ENCODE measurements around the gene THOC2. TPM values are rescaled to one million over a fixed set of nuclear protein-coding genes. Genes with fewer than 3 reads are reported as not detected.

Gene THOC2
- total and polyA plus RNA-seq, 3 donors from 2014 or later: 14.4 to 103 (median 80.5) TPM

DNA sequence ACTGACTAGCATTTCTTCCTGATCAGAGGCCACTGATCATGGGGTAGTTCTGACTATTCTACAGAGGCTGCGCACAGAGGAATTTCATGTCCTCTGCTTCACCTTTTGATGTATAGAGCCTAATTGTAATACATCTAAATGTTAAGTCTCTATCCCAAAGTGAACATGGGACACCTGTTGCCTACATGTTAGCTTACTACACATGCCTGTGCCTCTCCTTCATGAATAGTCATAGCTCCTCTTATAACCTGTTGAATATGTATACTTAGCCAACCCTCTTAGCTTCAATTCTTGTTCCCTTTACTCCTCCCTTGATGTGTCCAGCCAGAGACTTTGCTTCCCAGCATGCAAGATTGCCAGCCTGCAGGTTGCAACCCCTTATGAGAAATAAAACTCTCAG is 9.6 kb upstream of the THOC2 start:
- no peak for DNase-seq
- intact Hi-C loops (cut with DNase I; ENCODE audit: low total_unique reads): no loop called here
- Histone ChIP-seq H3K4me1 (no peaks in the 10 kb centered on the region), H3K36me3 (ENCODE audit: low read depth, missing control alignments) (no peaks in the 10 kb centered on the region), H3K27me3 (no peaks in the 10 kb centered on the region), H3K4me3 (no peak overlapping the region), H3K27ac (no peak overlapping the region), H3K9me3 (no peaks in the 10 kb centered on the region)
- TF ChIP-seq POLR2A (IDR thresholded peaks at IDR 0.05): no peak
- TF ChIP-seq, protein P1, sequence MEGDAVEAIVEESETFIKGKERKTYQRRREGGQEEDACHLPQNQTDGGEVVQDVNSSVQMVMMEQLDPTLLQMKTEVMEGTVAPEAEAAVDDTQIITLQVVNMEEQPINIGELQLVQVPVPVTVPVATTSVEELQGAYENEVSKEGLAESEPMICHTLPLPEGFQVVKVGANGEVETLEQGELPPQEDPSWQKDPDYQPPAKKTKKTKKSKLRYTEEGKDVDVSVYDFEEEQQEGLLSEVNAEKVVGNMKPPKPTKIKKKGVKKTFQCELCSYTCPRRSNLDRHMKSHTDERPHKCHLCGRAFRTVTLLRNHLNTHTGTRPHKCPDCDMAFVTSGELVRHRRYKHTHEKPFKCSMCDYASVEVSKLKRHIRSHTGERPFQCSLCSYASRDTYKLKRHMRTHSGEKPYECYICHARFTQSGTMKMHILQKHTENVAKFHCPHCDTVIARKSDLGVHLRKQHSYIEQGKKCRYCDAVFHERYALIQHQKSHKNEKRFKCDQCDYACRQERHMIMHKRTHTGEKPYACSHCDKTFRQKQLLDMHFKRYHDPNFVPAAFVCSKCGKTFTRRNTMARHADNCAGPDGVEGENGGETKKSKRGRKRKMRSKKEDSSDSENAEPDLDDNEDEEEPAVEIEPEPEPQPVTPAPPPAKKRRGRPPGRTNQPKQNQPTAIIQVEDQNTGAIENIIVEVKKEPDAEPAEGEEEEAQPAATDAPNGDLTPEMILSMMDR (IDR thresholded peaks at IDR 0.05): no peak
- 93% methylated on average over 1 of the region's 1 CpG; no CpG with 5 or more reads in 1 of the 2 donors for WGBS, 2 donors

DNA sequence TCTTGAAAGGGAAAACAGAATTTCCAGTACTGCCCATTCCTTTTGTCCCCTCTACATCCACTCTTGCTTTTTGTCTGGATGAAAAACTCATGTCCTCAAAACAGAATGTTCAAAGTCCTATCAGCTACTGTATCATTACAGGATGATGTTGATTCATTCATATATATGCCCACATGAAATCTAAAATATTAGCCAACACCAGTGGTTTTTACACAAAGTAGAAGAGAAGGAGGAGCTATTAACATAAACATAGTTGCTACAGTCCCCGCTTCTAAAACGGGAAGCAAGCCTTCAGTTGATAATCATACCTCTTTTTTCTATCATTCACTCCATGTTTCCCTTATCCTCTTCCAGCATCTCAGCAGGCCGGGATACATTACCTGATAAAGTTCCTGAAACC is 7.7 kb upstream of the THOC2 start:
- no peak for DNase-seq
- no peaks in the 10 kb centered on the region for H3K9me3 ChIP-seq
- 64 to 69% methylated on average over 3 of the region's 3 CpGs for WGBS, 2 donors
- H3K4me3 ChIP-seq: no peak overlapping the region
- no peaks in the 10 kb centered on the region for H3K27me3 ChIP-seq
- no peak overlapping the region for H3K27ac ChIP-seq
- no peaks in the 10 kb centered on the region for H3K4me1 ChIP-seq
- intact Hi-C loops (cut with DNase I; ENCODE audit: low total_unique reads): no loop called here
- no peaks in the 10 kb centered on the region for H3K36me3 ChIP-seq (ENCODE audit: low read depth, missing control alignments)
- no peak for TF ChIP-seq POLR2A (IDR thresholded peaks at IDR 0.05)
- TF ChIP-seq, protein P1 (IDR thresholded peaks at IDR 0.05): no peak

DNA sequence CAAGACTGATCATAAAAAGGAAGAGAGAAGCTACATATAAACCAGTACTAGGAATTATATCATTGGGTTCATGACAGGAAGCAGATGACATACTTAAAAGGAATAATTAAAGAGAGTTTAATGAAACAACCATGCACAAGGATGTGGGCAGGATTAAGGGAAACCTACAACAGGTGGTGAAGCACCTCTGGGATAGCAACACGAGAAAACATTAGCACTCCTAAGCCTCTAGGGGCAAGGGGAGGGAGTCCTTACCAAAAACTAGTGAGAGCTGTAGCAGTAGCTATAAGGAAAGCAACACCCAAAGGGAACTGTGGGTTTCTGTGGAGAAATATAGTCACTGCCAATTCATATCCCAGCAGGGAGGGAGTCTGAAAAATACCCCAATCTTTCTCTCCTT is 7.2 kb upstream of the THOC2 start:
- no peak for DNase-seq
- Histone ChIP-seq H3K27ac (no peak overlapping the region), H3K27me3 (no peaks in the 10 kb centered on the region), H3K4me1 (no peaks in the 10 kb centered on the region), H3K4me3 (no peak overlapping the region), H3K9me3 (no peaks in the 10 kb centered on the region), H3K36me3 (ENCODE audit: low read depth, missing control alignments) (no peaks in the 10 kb centered on the region)
- WGBS, 2 donors: 62 to 67% methylated on average over 1 of the region's 1 CpG
- no peak for TF ChIP-seq POLR2A (IDR thresholded peaks at IDR 0.05)
- TF ChIP-seq, protein P1 (IDR thresholded peaks at IDR 0.05): no peak
- intact Hi-C loops (cut with DNase I; ENCODE audit: low total_unique reads): no loop called here

DNA sequence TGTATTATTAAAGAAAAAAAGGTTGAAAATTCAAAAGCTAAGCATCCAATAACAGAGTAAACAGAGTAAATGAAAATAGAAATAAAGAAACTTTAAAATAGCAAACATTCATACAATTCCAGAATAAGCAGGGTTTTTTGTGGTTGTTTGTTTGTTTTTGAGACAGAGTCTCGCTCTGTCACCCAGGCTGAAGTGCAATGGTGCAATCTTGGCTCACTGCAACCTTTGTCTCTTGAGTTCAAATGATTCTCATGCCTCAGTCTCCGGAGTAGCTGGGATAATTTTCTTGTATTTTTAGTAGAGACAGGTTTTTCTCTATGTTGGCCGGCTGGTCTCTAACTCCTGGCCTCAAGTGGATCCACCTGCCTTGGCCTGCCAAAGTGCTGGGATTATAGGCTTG is 6.6 kb upstream of the THOC2 start:
- DNase-seq: no peak
- Histone ChIP-seq H3K4me3 (no peak overlapping the region), H3K27me3 (no peaks in the 10 kb centered on the region), H3K36me3 (ENCODE audit: low read depth, missing control alignments) (no peaks in the 10 kb centered on the region), H3K9me3 (no peaks in the 10 kb centered on the region), H3K27ac (no peak overlapping the region), H3K4me1 (no peaks in the 10 kb centered on the region)
- no peak for TF ChIP-seq POLR2A (IDR thresholded peaks at IDR 0.05)
- TF ChIP-seq, protein P1 (IDR thresholded peaks at IDR 0.05): no peak
- intact Hi-C loops (cut with DNase I; ENCODE audit: low total_unique reads): no loop called here
- 51 to 89% methylated on average over 3 of the region's 3 CpGs for WGBS, 2 donors

DNA sequence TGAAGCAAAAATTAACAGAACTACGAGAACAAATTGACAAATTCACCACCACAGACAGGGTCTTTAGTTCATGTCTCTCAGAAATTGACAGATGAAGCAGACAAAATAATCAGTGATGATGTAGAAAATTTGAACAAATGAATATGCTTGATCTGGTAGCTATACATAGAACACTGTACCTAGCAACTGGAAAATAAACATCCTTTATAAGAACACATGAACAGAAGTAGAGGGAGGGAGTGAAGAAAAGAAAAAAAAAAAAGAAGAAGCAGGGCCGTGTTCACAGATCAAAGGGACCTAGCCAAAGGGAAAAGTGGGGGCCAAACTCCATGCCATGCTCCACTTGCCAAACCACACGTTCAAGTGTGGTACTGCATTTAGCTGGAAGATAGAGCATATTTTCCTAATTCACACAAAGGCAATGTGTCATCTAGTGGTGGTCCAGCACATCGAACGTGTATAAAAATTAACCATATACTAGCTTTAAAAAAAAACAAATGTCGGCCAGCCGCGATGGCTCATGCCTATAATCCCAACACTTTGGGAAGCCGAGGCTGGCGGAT is 5.6 kb upstream of the THOC2 start:
- 71 to 77% methylated on average over 10 of the region's 10 CpGs for WGBS, 2 donors
- Histone ChIP-seq H3K36me3 (ENCODE audit: low read depth, missing control alignments) (no peaks in the 10 kb centered on the region), H3K27ac (no peak overlapping the region), H3K9me3 (no peaks in the 10 kb centered on the region), H3K4me3 (no peak overlapping the region), H3K27me3 (no peaks in the 10 kb centered on the region), H3K4me1 (no peaks in the 10 kb centered on the region)
- TF ChIP-seq POLR2A (IDR thresholded peaks at IDR 0.05): no peak
- TF ChIP-seq, protein P1 (IDR thresholded peaks at IDR 0.05): no peak
- no peak for DNase-seq
- intact Hi-C loops (cut with DNase I; ENCODE audit: low total_unique reads): no loop called here
